GM23338 (cell line): ENCODE measurements around the gene RBPMS2. TPM values are rescaled to one million over a fixed set of nuclear protein-coding genes. Genes with fewer than 3 reads are reported as not detected.

Experiments used
- ATAC-seq: fragments of 200-7000 bp; cut with Tn5 transposase; 3 replicates; pipeline ENCODE4 v1.9.1; 2020
- DNase-seq: peaks from one replicate; pipeline ENCODE4 v3.0.0-alpha.2; 2015; ENCODE audit warnings: low spot score
- H2AFZ ChIP-seq: fragments of 200-600 bp; sonication (generic); 2 replicates; pipeline ENCODE4 v1.8.0; 2016; ENCODE audit warnings: antibody characterized with exemption, mild to moderate bottlenecking, moderate library complexity
- H3F3A ChIP-seq: fragments of 200-600 bp; sonication (generic); replicated peaks from 2 replicates; pipeline ENCODE4 v1.8.0; 2017; ENCODE audit warnings: antibody characterized with exemption, mixed run types, low read depth
- H3K27ac ChIP-seq: fragments of 200-600 bp; sonication (generic); 2 replicates; pipeline ENCODE4 v1.6.1; 2016; ENCODE audit warnings: low read depth
- H3K27me3 ChIP-seq: fragments of 200-600 bp; sonication (generic); 2 replicates; pipeline ENCODE4 v1.8.0; 2016; ENCODE audit warnings: mild to moderate bottlenecking, mixed run types, moderate library complexity; ENCODE audit not compliant: insufficient read depth
- H3K36me3 ChIP-seq: fragments of 200-600 bp; sonication (generic); 2 replicates; pipeline ENCODE4 v1.8.0; 2016; ENCODE audit warnings: mild to moderate bottlenecking; ENCODE audit not compliant: insufficient read depth
- H3K4me1 ChIP-seq: fragments of 200-600 bp; sonication (generic); 2 replicates; pipeline ENCODE4 v1.8.0; 2016; ENCODE audit warnings: mild to moderate bottlenecking, moderate library complexity; ENCODE audit not compliant: insufficient read depth
- H3K4me2 ChIP-seq: fragments of 200-600 bp; sonication (generic); 2 replicates; pipeline ENCODE4 v1.7.1; 2017; ENCODE audit warnings: mixed run types
- H3K4me3 ChIP-seq: fragments of 200-600 bp; sonication (generic); 2 replicates; pipeline ENCODE4 v1.6.1; 2016; ENCODE audit warnings: mixed run types
- H3K79me2 ChIP-seq: fragments of 200-600 bp; sonication (generic); replicated peaks from 2 replicates; pipeline ENCODE4 v1.8.0; 2017; ENCODE audit warnings: mild to moderate bottlenecking; ENCODE audit not compliant: insufficient read depth
- H3K9me2 ChIP-seq: fragments of 200-600 bp; sonication (generic); 2 replicates; pipeline ENCODE4 v1.8.0; 2017; ENCODE audit not compliant: insufficient read depth
- H4K20me1 ChIP-seq: fragments of 200-600 bp; sonication (generic); replicated peaks from 2 replicates; pipeline ENCODE4 v1.8.0; 2017; ENCODE audit warnings: mild to moderate bottlenecking; ENCODE audit not compliant: insufficient read depth
- H3K27ac Mint-ChIP-seq: 2 replicates; pipeline ENCODE4 v1.8.0; 2020; ENCODE audit warnings: inconsistent platforms, mild to moderate bottlenecking, moderate library complexity, mixed read lengths
- H3K27me3 Mint-ChIP-seq: 3 replicates; pipeline ENCODE4 v1.8.0; 2022; ENCODE audit warnings: low read depth, mild to moderate bottlenecking, moderate library complexity, mixed read lengths, inconsistent platforms; ENCODE audit not compliant: insufficient read depth, poor library complexity
- H3K36me3 Mint-ChIP-seq: 3 replicates; pipeline ENCODE4 v1.8.0; 2021; ENCODE audit warnings: low read depth, mild to moderate bottlenecking, inconsistent platforms, moderate library complexity, mixed read lengths
- H3K4me1 Mint-ChIP-seq: 3 replicates; pipeline ENCODE4 v1.8.0; 2020; ENCODE audit warnings: mild to moderate bottlenecking, inconsistent platforms, mixed read lengths
- H3K4me3 Mint-ChIP-seq: 3 replicates; pipeline ENCODE4 v1.8.0; 2021; ENCODE audit warnings: moderate library complexity, mild to moderate bottlenecking, inconsistent platforms, mixed read lengths
- H3K9me3 Mint-ChIP-seq: 3 replicates; pipeline ENCODE4 v1.8.0; 2020; ENCODE audit warnings: moderate library complexity, mild to moderate bottlenecking, inconsistent platforms, mixed read lengths
- CREB1 ChIP-seq: fragments of 250-450 bp; sonication (Bioruptor Pico); IDR thresholded peaks from 2 replicates; pipeline ENCODE4 v1.5.0; 2020; ENCODE audit warnings: low read depth, mild to moderate bottlenecking, moderate library complexity
- CTCF ChIP-seq, 2 experiments: fragments of 200-600 bp in 1 of 2; sonication (generic) in 1 of 2; conservative IDR thresholded peaks; 2 replicates each; pipeline versions ENCODE4 v1.5.1 to v1.6.1; 2016 to 2017; ENCODE audit warnings: antibody characterized with exemption in 2 of 2, low read depth in 2 of 2, mild to moderate bottlenecking in 2 of 2, moderate library complexity in 1 of 2
- ETS1 ChIP-seq: IDR thresholded peaks from 2 replicates; pipeline ENCODE4 v1.6.1; 2016; ENCODE audit warnings: antibody characterized with exemption
- EZH2 ChIP-seq: fragments of 200-600 bp; sonication (generic); IDR thresholded peaks from one replicate; pipeline ENCODE4 v1.8.0; 2017; ENCODE audit warnings: antibody characterized with exemption, mild to moderate bottlenecking, low read depth; ENCODE audit not compliant: unreplicated experiment
- EZH2phosphoT487 ChIP-seq: fragments of 200-600 bp; sonication (generic); IDR thresholded peaks from one replicate; pipeline ENCODE4 v1.8.1; 2018; ENCODE audit warnings: antibody characterized with exemption; ENCODE audit not compliant: unreplicated experiment
- JUNB ChIP-seq: IDR thresholded peaks from one replicate; pipeline ENCODE4 v1.6.1; 2016; ENCODE audit warnings: antibody characterized with exemption; ENCODE audit not compliant: unreplicated experiment
- NANOG ChIP-seq: IDR thresholded peaks from 2 replicates; pipeline ENCODE4 v1.6.1; 2016; ENCODE audit warnings: antibody characterized with exemption, borderline replicate concordance
- POLR2AphosphoS5 ChIP-seq: IDR thresholded peaks from 2 replicates; pipeline ENCODE4 v1.6.1; 2016; ENCODE audit warnings: antibody characterized with exemption, low read depth
- REST ChIP-seq: IDR thresholded peaks from one replicate; pipeline ENCODE4 v1.6.1; 2018; ENCODE audit warnings: antibody characterized with exemption; ENCODE audit not compliant: unreplicated experiment
- STAT1 ChIP-seq: IDR thresholded peaks from one replicate; pipeline ENCODE4 v1.6.1; 2016; ENCODE audit warnings: antibody characterized with exemption; ENCODE audit not compliant: unreplicated experiment
- ZNF114 ChIP-seq: fragments of 250-450 bp; sonication (Bioruptor Pico); IDR thresholded peaks from 2 replicates; pipeline ENCODE4 v1.5.0; 2020; ENCODE audit warnings: mild to moderate bottlenecking, moderate library complexity
- ZNF331 ChIP-seq: fragments of 250-450 bp; sonication (Bioruptor Pico); IDR thresholded peaks from 2 replicates; pipeline ENCODE4 v1.5.0; 2020; ENCODE audit warnings: low read depth, mild to moderate bottlenecking, moderate library complexity
- polyA plus RNA-seq: library from polyadenylated mRNA; unstranded; fragments of >200 nt; fragmentation: Nextera tagmentation; extraction: Ambion mirVana; gene quantifications from 2 replicates; pipeline ENCODE4 v1.2.1, GENCODE V29; 2016
- total RNA-seq: library from RNA; depleted of rRNA; stranded (reverse); fragments of >200 nt; shearing (Covaris generic); gene quantifications from 2 replicates; pipeline ENCODE4 v1.2.3, GENCODE V29; 2014
- TF ChIP-seq, protein P1 (sequence below): fragments of 250-450 bp; sonication (Bioruptor Pico); IDR thresholded peaks from 2 replicates; pipeline ENCODE4 v1.5.0; 2020; ENCODE audit warnings: mild to moderate bottlenecking, moderate library complexity

The RBPMS2 gene
- total and polyA plus RNA-seq, 2 experiments from 2014 or later, result 53.3 to 171 TPM

DNA sequence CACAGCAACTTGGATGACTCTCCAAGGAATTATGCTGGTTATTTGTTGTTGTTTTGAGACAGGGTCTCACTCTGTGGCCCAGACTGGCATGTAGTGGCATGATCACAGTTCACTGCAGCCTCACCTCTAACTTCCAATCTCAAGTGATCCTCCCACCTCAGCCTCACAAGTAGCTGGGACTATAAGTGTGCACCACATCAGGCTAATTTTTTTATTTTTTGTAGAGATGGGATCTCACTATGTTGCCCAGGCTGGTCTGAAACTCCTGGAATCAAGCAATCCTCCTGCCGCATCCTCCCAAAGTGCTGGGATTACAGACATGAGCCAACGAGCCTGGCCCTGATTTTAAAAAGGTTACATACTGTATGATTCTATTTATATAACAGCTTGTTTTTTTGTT is 63.0 kb downstream of the RBPMS2 start:
- Histone ChIP-seq H3K27me3 (no peaks in the 10 kb centered on the region), H2AFZ (no peak overlapping the region), H3K36me3 (peaks cover 28% of the 10 kb centered on the region), H3K4me2 (no peak overlapping the region), H3F3A (peaks cover 38% of the 10 kb centered on the region), H3K79me2 (no peaks in the 10 kb centered on the region; the same call in 1 of the 2 replicates), H3K9me2 (no peaks in the 10 kb centered on the region), H3K27ac (no peak overlapping the region), H3K4me3 (no peak overlapping the region), H4K20me1 (peaks cover 16% of the 10 kb centered on the region), H3K4me1 (no peaks in the 10 kb centered on the region)
- DNase-seq (no peak), ATAC-seq (no peak)
- H3K9me3 Mint-ChIP-seq, result no peaks in the 10 kb centered on the region
- no peaks in the 10 kb centered on the region for H3K4me1 Mint-ChIP-seq
- TF ChIP-seq EZH2 (no peak), ETS1 (no peak), CREB1 (CRISPR knock-in tag) (no peak), ZNF114 (CRISPR knock-in tag) (no peak), ZNF331 (CRISPR knock-in tag) (no peak), CTCF (conservative IDR thresholded peaks at IDR 0.05; ENCODE audit: low read depth in 2 of 2) (no peak), NANOG (no peak), REST (no peak), POLR2AphosphoS5 (no peak), JUNB (no peak), STAT1 (no peak), EZH2phosphoT487 (no peak)
- TF ChIP-seq, protein P1, sequence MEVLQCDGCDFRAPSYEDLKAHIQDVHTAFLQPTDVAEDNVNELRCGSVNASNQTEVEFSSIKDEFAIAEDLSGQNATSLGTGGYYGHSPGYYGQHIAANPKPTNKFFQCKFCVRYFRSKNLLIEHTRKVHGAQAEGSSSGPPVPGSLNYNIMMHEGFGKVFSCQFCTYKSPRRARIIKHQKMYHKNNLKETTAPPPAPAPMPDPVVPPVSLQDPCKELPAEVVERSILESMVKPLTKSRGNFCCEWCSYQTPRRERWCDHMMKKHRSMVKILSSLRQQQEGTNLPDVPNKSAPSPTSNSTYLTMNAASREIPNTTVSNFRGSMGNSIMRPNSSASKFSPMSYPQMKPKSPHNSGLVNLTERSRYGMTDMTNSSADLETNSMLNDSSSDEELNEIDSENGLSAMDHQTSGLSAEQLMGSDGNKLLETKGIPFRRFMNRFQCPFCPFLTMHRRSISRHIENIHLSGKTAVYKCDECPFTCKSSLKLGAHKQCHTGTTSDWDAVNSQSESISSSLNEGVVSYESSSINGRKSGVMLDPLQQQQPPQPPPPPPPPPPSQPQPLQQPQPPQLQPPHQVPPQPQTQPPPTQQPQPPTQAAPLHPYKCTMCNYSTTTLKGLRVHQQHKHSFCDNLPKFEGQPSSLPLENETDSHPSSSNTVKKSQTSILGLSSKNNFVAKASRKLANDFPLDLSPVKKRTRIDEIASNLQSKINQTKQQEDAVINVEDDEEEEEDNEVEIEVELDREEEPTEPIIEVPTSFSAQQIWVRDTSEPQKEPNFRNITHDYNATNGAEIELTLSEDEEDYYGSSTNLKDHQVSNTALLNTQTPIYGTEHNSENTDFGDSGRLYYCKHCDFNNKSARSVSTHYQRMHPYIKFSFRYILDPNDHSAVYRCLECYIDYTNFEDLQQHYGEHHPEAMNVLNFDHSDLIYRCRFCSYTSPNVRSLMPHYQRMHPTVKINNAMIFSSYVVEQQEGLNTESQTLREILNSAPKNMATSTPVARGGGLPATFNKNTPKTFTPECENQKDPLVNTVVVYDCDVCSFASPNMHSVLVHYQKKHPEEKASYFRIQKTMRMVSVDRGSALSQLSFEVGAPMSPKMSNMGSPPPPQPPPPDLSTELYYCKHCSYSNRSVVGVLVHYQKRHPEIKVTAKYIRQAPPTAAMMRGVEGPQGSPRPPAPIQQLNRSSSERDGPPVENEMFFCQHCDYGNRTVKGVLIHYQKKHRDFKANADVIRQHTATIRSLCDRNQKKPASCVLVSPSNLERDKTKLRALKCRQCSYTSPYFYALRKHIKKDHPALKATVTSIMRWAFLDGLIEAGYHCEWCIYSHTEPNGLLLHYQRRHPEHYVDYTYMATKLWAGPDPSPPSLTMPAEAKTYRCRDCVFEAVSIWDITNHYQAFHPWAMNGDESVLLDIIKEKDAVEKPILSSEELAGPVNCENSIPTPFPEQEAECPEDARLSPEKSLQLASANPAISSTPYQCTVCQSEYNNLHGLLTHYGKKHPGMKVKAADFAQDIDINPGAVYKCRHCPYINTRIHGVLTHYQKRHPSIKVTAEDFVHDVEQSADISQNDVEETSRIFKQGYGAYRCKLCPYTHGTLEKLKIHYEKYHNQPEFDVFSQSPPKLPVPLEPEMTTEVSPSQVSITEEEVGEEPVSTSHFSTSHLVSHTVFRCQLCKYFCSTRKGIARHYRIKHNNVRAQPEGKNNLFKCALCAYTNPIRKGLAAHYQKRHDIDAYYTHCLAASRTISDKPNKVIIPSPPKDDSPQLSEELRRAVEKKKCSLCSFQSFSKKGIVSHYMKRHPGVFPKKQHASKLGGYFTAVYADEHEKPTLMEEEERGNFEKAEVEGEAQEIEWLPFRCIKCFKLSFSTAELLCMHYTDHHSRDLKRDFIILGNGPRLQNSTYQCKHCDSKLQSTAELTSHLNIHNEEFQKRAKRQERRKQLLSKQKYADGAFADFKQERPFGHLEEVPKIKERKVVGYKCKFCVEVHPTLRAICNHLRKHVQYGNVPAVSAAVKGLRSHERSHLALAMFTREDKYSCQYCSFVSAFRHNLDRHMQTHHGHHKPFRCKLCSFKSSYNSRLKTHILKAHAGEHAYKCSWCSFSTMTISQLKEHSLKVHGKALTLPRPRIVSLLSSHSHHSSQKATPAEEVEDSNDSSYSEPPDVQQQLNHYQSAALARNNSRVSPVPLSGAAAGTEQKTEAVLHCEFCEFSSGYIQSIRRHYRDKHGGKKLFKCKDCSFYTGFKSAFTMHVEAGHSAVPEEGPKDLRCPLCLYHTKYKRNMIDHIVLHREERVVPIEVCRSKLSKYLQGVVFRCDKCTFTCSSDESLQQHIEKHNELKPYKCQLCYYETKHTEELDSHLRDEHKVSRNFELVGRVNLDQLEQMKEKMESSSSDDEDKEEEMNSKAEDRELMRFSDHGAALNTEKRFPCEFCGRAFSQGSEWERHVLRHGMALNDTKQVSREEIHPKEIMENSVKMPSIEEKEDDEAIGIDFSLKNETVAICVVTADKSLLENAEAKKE, result no peak
- H3K27ac Mint-ChIP-seq, result no peak overlapping the region
- peaks cover 6% of the 10 kb centered on the region for H3K27me3 Mint-ChIP-seq
- H3K36me3 Mint-ChIP-seq, result peaks cover 86% of the 10 kb centered on the region
- H3K4me3 Mint-ChIP-seq, result no peak overlapping the region
